Smooth muscle cell (in vitro differentiated cells): Measurements from ENCODE around the gene TRPM2. TPM values are rescaled to one million over a fixed set of nuclear protein-coding genes. Genes with fewer than 3 reads are reported as not detected.

Source experiments
- DNase-seq: peaks from one replicate; lab custom pipeline; 2025; ENCODE audit not compliant: unreplicated experiment; lab: John Stamatoyannopoulos, UW
- H2AFZ ChIP-seq: fragments of 200-600 bp; sonication (generic); 2 replicates; pipeline ENCODE4 v1.6.0; 2016; ENCODE audit warnings: antibody characterized with exemption, low read depth, mild to moderate bottlenecking
- H3F3A ChIP-seq: fragments of 200-600 bp; sonication (generic); 2 replicates; pipeline ENCODE4 v1.6.0; 2017; ENCODE audit warnings: antibody characterized with exemption, low read depth
- H3K27ac ChIP-seq: fragments of 200-600 bp; sonication (generic); 2 replicates; pipeline ENCODE4 v1.5.1; 2016; ENCODE audit warnings: low read depth, mild to moderate bottlenecking
- H3K27me3 ChIP-seq: fragments of 200-600 bp; sonication (generic); 2 replicates; pipeline ENCODE4 v1.6.1; 2016; ENCODE audit warnings: low read depth, mild to moderate bottlenecking
- H3K36me3 ChIP-seq: fragments of 200-600 bp; sonication (generic); 2 replicates; pipeline ENCODE4 v1.5.1; 2016; ENCODE audit warnings: low read depth
- H3K4me1 ChIP-seq: fragments of 200-600 bp; sonication (generic); 2 replicates; pipeline ENCODE4 v1.5.1; 2016; ENCODE audit warnings: low read depth
- H3K4me2 ChIP-seq: fragments of 200-600 bp; sonication (generic); 2 replicates; pipeline ENCODE4 v1.6.0; 2016; ENCODE audit warnings: mild to moderate bottlenecking
- H3K4me3 ChIP-seq: fragments of 200-600 bp; sonication (generic); 2 replicates; pipeline ENCODE4 v1.5.1; 2016; ENCODE audit warnings: mild to moderate bottlenecking
- H3K79me2 ChIP-seq: fragments of 200-600 bp; sonication (generic); 2 replicates; pipeline ENCODE4 v1.6.0; 2016; ENCODE audit warnings: low read depth, mild to moderate bottlenecking
- H3K9ac ChIP-seq: fragments of 200-600 bp; sonication (generic); 2 replicates; pipeline ENCODE4 v1.6.0; 2016; ENCODE audit warnings: low read depth
- H3K9me3 ChIP-seq: fragments of 200-600 bp; sonication (generic); replicated peaks from 2 replicates; pipeline ENCODE4 v1.5.1; 2016; ENCODE audit warnings: low read depth
- H4K20me1 ChIP-seq: fragments of 200-600 bp; sonication (generic); 2 replicates; pipeline ENCODE4 v1.6.0; 2016; ENCODE audit warnings: low read depth
- WGBS: methylation state at CpG from one replicate; pipeline ENCODE4 v1.1.7; 2016; ENCODE audit warnings: low lambda C conversion rate; 5-methylcytosine and 5-hydroxymethylcytosine counted together
- polyA plus RNA-seq: library from polyadenylated mRNA; unstranded; fragments of >200 nt; fragmentation: Nextera tagmentation; extraction: Ambion mirVana; gene quantifications from 2 replicates; pipeline ENCODE4 v1.2.1, GENCODE V29; 2016
- total RNA-seq: library from RNA; depleted of rRNA; stranded (reverse); fragments of >200 nt; gene quantifications from 2 replicates; pipeline ENCODE4 v1.2.3, GENCODE V29; 2014
- TF ChIP-seq, protein P1 (sequence below): fragments of 200-600 bp; sonication (generic); IDR thresholded peaks from 2 replicates; pipeline ENCODE4 v1.5.1; 2017; ENCODE audit warnings: borderline replicate concordance, mild to moderate bottlenecking, antibody characterized with exemption; ENCODE audit not compliant: insufficient read depth, poor library complexity, severe bottlenecking

The TRPM2 gene
- total and polyA plus RNA-seq, 2 experiments from 2014 or later, result 0.31 TPM; not detected in 1

DNA sequence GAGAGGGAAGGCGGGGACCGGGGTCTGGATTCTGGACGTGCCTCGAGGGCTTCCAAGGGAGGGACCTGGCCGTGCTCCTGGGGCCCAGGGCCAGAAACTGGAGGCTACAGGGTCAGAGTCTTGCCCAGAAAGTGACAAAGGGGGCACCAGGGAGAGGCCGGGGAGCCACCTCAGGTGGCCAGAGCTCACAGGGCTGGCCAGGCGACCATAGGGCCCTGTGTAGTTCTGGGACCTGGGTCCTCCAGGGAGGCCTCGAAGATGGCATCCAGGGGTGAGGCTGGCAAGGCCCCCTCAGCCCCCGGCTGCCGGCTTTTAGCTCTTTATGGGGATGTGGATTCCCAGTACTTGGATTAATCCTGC lies 87.6 kb downstream of the TRPM2 start:
- Histone ChIP-seq H3K9me3 (no peaks in the 10 kb centered on the region), H2AFZ (no peak overlapping the region), H3K4me2 (no peak overlapping the region), H3K27me3 (no peaks in the 10 kb centered on the region), H3K27ac (no peak overlapping the region), H3K4me3 (no peak overlapping the region), H4K20me1 (no peaks in the 10 kb centered on the region), H3F3A (no peaks in the 10 kb centered on the region), H3K36me3 (no peaks in the 10 kb centered on the region), H3K4me1 (no peaks in the 10 kb centered on the region), H3K79me2 (no peaks in the 10 kb centered on the region), H3K9ac (no peak overlapping the region)
- WGBS, result 90% methylated on average over 8 of the region's 10 CpGs
- TF ChIP-seq, protein P1, sequence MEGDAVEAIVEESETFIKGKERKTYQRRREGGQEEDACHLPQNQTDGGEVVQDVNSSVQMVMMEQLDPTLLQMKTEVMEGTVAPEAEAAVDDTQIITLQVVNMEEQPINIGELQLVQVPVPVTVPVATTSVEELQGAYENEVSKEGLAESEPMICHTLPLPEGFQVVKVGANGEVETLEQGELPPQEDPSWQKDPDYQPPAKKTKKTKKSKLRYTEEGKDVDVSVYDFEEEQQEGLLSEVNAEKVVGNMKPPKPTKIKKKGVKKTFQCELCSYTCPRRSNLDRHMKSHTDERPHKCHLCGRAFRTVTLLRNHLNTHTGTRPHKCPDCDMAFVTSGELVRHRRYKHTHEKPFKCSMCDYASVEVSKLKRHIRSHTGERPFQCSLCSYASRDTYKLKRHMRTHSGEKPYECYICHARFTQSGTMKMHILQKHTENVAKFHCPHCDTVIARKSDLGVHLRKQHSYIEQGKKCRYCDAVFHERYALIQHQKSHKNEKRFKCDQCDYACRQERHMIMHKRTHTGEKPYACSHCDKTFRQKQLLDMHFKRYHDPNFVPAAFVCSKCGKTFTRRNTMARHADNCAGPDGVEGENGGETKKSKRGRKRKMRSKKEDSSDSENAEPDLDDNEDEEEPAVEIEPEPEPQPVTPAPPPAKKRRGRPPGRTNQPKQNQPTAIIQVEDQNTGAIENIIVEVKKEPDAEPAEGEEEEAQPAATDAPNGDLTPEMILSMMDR, result no peak
- DNase-seq, result no peak

DNA sequence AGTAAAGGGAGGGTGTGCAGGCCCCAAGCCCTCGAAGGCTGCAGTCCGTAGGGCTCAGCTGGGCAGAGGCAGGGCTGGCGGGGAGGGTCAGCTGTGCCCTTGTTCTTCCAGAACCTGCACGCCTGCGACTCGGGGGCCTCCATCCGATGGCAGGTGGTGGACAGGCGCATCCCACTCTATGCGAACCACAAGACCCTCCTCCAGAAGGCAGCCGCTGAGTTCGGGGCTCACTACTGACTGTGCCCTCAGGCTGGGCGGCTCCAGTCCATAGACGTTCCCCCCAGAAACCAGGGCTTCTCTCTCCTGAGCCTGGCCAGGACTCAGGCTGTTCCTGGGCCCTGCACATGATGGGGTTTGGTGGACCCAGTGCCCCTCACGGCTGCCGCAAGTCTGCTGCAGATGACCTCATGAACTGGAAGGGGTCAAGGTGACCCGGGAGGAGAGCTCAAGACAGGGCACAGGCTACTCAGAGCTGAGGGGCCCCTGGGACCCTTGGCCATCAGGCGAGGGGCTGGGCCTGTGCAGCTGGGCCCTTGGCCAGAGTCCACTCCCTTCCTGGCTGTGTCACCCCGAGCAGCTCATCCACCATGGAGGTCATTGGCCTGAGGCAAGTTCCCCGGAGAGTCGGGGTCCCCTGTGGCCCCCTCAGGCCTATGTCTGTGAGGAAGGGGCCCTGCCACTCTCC lies 88.3 kb downstream of the TRPM2 start:
- no peak overlapping the region for H3K4me3 ChIP-seq
- H3K9ac ChIP-seq, result no peak overlapping the region
- H2AFZ ChIP-seq, result no peak overlapping the region
- H3K27me3 ChIP-seq, result no peaks in the 10 kb centered on the region
- no peak for DNase-seq
- no peaks in the 10 kb centered on the region for H4K20me1 ChIP-seq
- no peaks in the 10 kb centered on the region for H3K4me1 ChIP-seq
- H3K4me2 ChIP-seq, result no peak overlapping the region
- H3F3A ChIP-seq, result no peaks in the 10 kb centered on the region
- H3K36me3 ChIP-seq, result no peaks in the 10 kb centered on the region
- 93% methylated on average over 20 of the region's 20 CpGs for WGBS
- no peaks in the 10 kb centered on the region for H3K79me2 ChIP-seq
- H3K9me3 ChIP-seq, result no peaks in the 10 kb centered on the region
- H3K27ac ChIP-seq, result no peak overlapping the region
- TF ChIP-seq, protein P1, result no peak

DNA sequence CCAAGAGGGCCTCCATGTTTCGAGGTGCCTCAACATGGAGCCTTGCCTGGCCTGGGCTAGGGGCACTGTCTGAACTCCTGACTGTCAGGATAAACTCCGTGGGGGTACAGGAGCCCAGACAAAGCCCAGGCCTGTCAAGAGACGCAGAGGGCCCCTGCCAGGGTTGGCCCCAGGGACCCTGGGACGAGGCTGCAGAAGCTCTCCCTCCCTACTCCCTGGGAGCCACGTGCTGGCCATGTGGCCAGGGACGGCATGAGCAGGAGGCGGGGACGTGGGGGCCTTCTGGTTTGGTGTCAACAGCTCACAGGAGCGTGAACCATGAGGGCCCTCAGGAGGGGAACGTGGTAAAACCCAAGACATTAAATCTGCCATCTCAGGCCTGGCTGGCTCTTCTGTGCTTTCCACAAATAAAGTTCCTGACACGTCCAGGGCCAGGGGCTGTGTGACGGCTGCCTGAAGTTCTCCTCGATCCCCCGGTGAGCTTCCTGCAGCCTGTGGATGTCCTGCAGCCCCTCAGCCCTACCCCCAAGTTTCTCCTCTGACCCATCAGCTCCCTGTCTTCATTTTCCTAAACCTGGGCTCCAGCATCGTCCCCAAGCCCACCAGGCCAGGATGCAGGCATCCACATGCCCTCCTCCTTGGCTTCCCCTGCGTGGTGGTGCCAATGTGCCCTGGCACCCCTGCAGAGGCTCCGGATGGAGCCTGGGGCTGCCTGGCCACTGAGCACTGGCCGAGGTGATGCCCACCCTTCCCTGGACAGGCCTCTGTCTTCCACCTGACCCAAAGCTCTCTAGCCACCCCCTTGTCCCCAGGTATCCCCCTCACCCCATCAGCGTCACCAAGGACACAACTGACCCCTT lies 89.1 kb downstream of the TRPM2 start:
- Histone ChIP-seq H3K9ac (no peak overlapping the region), H3K9me3 (no peaks in the 10 kb centered on the region), H3K79me2 (no peaks in the 10 kb centered on the region), H3K4me3 (no peak overlapping the region), H4K20me1 (no peaks in the 10 kb centered on the region), H3K4me2 (no peak overlapping the region), H2AFZ (no peak overlapping the region), H3K4me1 (no peaks in the 10 kb centered on the region), H3K27me3 (no peaks in the 10 kb centered on the region), H3K36me3 (no peaks in the 10 kb centered on the region), H3F3A (no peaks in the 10 kb centered on the region), H3K27ac (no peak overlapping the region)
- TF ChIP-seq, protein P1, result no peak
- no peak for DNase-seq
- 88% methylated on average over 19 of the region's 19 CpGs for WGBS
